HFF-Myc (cell line): ENCODE measurements around the gene GAL3ST3.

ENCODE experiments used
- DNase-seq: peaks from one replicate; pipeline ENCODE4 v3.0.0-alpha.2; 2011; ENCODE audit warnings: low read depth; ENCODE audit errors: extremely low read depth
- H3K4me3 ChIP-seq: replicated peaks from 2 replicates; pipeline ENCODE4 v1.5.1; 2011; ENCODE audit warnings: low read depth, mild to moderate bottlenecking, control low read depth, low read length
- CTCF ChIP-seq: IDR thresholded peaks from 2 replicates; pipeline ENCODE4 v1.5.1; 2012; ENCODE audit warnings: mild to moderate bottlenecking, low read depth, low read length, control low read depth; ENCODE audit errors: missing control alignments

The GAL3ST3 gene

GRCh38 chr11:66062408-66062807 is 13.4 kb upstream of the GAL3ST3 start:
- TF ChIP-seq CTCF, result no peak
- no peak overlapping the region for H3K4me3 ChIP-seq
- no peak for DNase-seq

GRCh38 chr11:66061268-66061667 is 12.3 kb upstream of the GAL3ST3 start:
- DNase-seq, result no peak
- no peak overlapping the region for H3K4me3 ChIP-seq
- TF ChIP-seq CTCF, result no peak

GRCh38 chr11:66059966-66060680 is 11.2 kb upstream of the GAL3ST3 start:
- TF ChIP-seq CTCF, result no peak

GRCh38 chr11:66056501-66056900 is 7.5 kb upstream of the GAL3ST3 start:
- no peak overlapping the region for H3K4me3 ChIP-seq
- no peak for TF ChIP-seq CTCF
- no peak for DNase-seq

More at GRCh38 chr11:66059966-66060680, 11.2 kb upstream of the GAL3ST3 start:
- DNase-seq, result no peak
- H3K4me3 ChIP-seq, result no peak overlapping the region

- DNase-seq, result no peak
- TF ChIP-seq CTCF, result no peak
- H3K4me3 ChIP-seq, result no peak overlapping the region
These were observed 6.1 kb upstream of the GAL3ST3 start for GRCh38 chr11:66055021-66055420.

GRCh38 chr11:66052664-66052982 is 3.7 kb upstream of the GAL3ST3 start:
- DNase-seq, result no peak
- no peak for TF ChIP-seq CTCF
- H3K4me3 ChIP-seq, result peak overlapping the region; percentile 97
